ENCODE results near the gene MAP2K6. TPM values are rescaled to one million over a fixed set of nuclear protein-coding genes. Genes with fewer than 3 reads are reported as not detected.

The MAP2K6 gene
- total RNA-seq, 1 donor from 2014 or later = 1.4 TPM

DNA sequence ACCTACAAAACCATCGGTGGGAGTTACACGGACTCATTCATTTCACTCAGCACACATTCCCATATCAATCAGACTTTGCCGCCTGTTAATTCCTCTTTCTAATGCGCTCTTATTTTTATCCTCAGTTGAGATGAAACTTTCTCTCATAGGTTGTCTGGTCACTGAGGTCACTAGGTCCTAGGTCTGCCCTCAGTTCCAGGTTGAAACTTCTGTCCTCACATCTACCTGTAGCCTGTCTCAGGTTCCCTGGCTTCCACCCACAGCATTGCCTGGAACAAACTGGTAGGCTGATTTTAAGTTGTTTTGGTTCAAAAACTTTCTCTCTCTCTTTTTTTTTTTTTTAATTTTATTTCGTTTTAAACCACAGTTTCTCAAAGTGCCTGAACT lies 119.7 kb downstream of the MAP2K6 start:
- no peak overlapping the region for H3K4me3 Mint-ChIP-seq
- H3K27me3 Mint-ChIP-seq = no peaks in the 10 kb centered on the region
- intact Hi-C loops (cut with micrococcal nuclease) = no loop called here
- peaks cover 3% of the 10 kb centered on the region for H3K4me1 Mint-ChIP-seq
- H3K36me3 Mint-ChIP-seq (ENCODE audit: low read depth) = no peaks in the 10 kb centered on the region
- H3K9me3 Mint-ChIP-seq = peaks cover 4% of the 10 kb centered on the region
- no peak overlapping the region for H3K27ac Mint-ChIP-seq
- no peak for DNase-seq

DNA sequence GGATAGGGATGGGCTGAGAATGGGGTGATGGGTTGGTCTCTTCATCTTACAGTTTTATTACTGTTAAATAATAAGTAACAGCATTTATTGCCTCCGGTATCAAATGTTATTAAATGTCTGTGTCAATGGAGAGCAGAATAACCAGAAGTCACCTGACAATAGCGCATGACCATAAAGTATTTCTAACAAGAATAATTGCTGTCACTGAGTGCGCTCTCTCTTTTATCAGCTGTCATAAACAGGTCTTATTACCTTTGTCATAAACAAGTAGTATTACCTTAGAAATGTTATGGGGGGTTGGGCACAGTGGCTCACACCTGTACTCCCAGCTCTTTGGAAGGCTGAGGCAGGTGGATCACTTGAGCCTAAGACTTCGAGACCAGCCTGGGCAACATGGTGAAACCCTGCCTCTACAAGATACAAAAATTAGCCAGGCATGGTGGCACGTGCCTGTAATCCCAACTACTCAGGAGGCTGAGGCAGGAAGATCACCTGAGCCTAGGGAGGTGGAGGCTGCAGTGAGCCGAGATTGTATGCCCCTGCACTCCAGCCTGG lies 120.6 kb downstream of the MAP2K6 start:
- Mint-ChIP-seq H3K4me1 (peaks cover 6% of the 10 kb centered on the region), H3K9me3 (peaks cover 9% of the 10 kb centered on the region), H3K27ac (no peak overlapping the region), H3K4me3 (no peak overlapping the region), H3K27me3 (no peaks in the 10 kb centered on the region), H3K36me3 (ENCODE audit: low read depth) (no peaks in the 10 kb centered on the region)
- DNase-seq = no peak
- intact Hi-C loops (cut with micrococcal nuclease) = no loop called here

DNA sequence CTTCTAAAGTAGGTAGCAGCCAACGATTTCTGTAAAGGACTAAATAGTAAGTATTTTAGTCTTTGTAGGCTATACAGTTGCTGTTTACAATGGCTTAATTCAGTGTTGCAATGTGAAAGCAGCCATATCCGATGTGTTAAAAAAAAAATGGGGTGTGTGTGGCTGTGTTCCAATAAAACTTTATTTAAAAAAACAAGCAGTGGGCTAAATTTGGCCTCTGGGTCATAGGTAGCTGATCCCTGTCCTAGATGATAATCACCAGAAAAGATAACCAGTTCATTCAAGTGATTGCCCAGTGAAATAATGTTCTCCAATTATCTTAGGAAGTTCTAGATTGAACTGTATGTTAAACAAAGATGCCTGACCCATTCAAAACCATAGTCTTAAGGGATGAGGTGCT lies 124.3 kb downstream of the MAP2K6 start:
- Mint-ChIP-seq H3K9me3 (peaks cover 15% of the 10 kb centered on the region), H3K27ac (no peak overlapping the region), H3K27me3 (no peaks in the 10 kb centered on the region), H3K4me1 (peaks cover 6% of the 10 kb centered on the region), H3K36me3 (ENCODE audit: low read depth) (no peaks in the 10 kb centered on the region), H3K4me3 (no peak overlapping the region)
- intact Hi-C loops (cut with micrococcal nuclease) = no loop called here
- no peak for DNase-seq

DNA sequence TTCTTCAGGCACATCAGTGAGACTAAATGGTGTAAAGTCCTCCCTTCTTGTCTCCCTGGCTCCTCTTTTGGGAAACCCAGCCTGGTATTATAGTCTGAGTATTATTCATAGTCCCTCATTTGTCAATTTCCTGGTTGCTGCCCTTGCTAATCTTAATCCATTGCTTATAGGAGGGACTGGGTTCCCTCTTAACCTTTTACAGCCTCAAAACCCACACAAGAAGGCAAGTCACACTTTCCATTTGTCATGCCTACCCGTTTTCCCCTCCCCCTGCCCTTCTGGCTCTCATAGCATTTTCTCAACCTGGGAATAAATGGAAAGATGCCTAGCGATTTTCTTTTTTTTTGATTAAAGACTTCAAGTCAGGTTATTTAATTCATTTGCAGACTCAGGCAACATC lies 124.8 kb downstream of the MAP2K6 start:
- peaks cover 15% of the 10 kb centered on the region for H3K9me3 Mint-ChIP-seq
- H3K4me3 Mint-ChIP-seq = no peak overlapping the region
- intact Hi-C loops (cut with micrococcal nuclease) = no loop called here
- no peaks in the 10 kb centered on the region for H3K27me3 Mint-ChIP-seq
- DNase-seq = no peak
- peaks cover 6% of the 10 kb centered on the region for H3K4me1 Mint-ChIP-seq
- no peaks in the 10 kb centered on the region for H3K36me3 Mint-ChIP-seq (ENCODE audit: low read depth)
- no peak overlapping the region for H3K27ac Mint-ChIP-seq

DNA sequence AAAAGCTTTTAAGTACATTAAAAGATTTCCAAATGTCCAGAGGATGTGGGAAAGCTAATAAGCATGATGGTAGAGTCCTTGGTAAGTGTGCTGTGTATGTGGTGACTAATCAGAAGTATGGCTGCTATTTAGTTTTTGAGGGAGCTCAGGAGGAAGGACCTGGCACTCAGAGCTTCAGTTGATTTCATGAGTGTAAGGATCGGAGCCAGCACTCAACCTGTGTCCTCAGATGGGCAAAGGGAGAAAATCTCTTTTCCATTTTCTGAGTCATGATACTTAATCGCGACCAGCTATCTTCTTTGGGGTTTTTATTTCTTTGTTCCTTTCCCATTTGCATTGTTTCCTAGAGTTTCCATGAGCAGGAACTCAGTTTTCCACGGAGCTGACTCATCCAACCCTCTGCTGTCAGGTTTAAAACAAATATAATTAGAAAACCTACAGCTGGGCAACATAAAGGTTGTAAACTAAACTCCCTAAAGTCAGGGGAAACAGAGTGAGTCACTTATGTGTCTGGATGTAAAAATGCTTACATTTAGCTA lies 125.4 kb downstream of the MAP2K6 start:
- Mint-ChIP-seq H3K27ac (no peak overlapping the region), H3K27me3 (no peaks in the 10 kb centered on the region), H3K9me3 (peaks cover 15% of the 10 kb centered on the region), H3K36me3 (ENCODE audit: low read depth) (no peaks in the 10 kb centered on the region), H3K4me3 (no peak overlapping the region), H3K4me1 (peaks cover 6% of the 10 kb centered on the region)
- no peak for DNase-seq
- intact Hi-C loops (cut with micrococcal nuclease) = no loop called here

DNA sequence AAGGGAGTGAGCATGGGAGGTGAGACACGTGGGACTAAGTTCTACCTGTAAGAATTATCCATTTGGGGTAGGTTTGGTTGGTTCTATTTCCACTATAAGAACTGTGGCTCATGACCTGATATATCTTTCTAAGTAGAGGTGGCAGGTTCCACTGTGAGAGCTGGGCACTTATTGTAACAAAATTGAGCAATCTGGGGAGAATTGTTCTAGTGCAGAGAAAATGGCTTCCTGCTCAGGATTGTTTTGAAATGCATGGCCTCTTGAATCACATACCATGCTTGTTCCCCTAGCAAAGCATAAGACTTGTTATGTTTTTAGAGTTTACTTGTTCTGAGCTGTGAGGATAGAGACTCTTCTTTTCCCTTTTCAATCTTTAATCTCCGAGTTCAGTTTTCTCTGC lies 125.9 kb downstream of the MAP2K6 start:
- no peak overlapping the region for H3K27ac Mint-ChIP-seq
- no peak for DNase-seq
- no peak overlapping the region for H3K4me3 Mint-ChIP-seq
- H3K27me3 Mint-ChIP-seq = no peaks in the 10 kb centered on the region
- H3K9me3 Mint-ChIP-seq = peaks cover 15% of the 10 kb centered on the region
- intact Hi-C loops (cut with micrococcal nuclease) = no loop called here
- H3K36me3 Mint-ChIP-seq (ENCODE audit: low read depth) = no peaks in the 10 kb centered on the region
- H3K4me1 Mint-ChIP-seq = peaks cover 6% of the 10 kb centered on the region

DNA sequence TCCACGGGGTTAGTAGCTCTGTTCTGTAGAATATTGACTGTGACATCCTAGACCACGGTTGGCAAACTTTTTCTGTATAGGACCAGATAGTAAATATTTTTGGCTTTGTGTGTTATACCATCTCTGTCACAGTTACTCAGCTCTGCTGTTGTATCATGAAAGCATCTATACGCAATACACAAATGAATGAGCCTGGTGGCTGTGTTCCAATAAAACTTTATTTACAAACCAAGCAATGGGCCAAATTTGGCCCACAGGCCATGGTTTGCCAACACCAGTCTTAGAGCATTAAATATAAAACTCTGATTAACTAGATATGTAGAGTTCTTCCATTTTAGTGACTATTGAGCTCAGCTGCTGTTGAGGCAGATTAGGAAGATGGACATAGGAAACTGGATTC lies 132.7 kb downstream of the MAP2K6 start:
- Mint-ChIP-seq H3K27me3 (no peaks in the 10 kb centered on the region), H3K4me1 (no peaks in the 10 kb centered on the region), H3K4me3 (no peak overlapping the region), H3K36me3 (ENCODE audit: low read depth) (no peaks in the 10 kb centered on the region), H3K27ac (no peak overlapping the region), H3K9me3 (no peaks in the 10 kb centered on the region)
- no peak for DNase-seq
- intact Hi-C loops (cut with micrococcal nuclease) = no loop called here

DNA sequence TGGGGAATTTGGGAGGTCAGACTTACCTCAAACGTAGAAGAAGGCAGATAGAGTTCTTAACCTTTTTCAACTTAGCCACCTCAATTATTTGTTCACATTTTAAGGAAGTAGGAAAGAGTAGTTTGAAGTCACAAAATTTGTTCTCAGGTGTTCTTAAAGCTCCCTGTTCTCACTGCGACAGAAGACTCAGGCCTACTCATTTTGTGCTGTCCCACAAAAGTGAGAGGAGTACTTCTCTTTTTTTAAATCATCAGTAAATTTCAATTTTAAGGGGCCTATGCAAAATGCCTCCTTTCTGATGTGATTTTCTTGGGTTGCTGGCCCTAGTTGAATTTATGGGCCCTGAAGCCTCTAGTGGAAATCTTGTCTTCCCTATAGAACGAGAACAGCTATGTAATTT lies 133.4 kb downstream of the MAP2K6 start:
- no peaks in the 10 kb centered on the region for H3K9me3 Mint-ChIP-seq
- no peaks in the 10 kb centered on the region for H3K27me3 Mint-ChIP-seq
- no peak overlapping the region for H3K27ac Mint-ChIP-seq
- no peak overlapping the region for H3K4me3 Mint-ChIP-seq
- intact Hi-C loops (cut with micrococcal nuclease) = no loop called here
- no peaks in the 10 kb centered on the region for H3K36me3 Mint-ChIP-seq (ENCODE audit: low read depth)
- H3K4me1 Mint-ChIP-seq = no peaks in the 10 kb centered on the region
- no peak for DNase-seq

DNA sequence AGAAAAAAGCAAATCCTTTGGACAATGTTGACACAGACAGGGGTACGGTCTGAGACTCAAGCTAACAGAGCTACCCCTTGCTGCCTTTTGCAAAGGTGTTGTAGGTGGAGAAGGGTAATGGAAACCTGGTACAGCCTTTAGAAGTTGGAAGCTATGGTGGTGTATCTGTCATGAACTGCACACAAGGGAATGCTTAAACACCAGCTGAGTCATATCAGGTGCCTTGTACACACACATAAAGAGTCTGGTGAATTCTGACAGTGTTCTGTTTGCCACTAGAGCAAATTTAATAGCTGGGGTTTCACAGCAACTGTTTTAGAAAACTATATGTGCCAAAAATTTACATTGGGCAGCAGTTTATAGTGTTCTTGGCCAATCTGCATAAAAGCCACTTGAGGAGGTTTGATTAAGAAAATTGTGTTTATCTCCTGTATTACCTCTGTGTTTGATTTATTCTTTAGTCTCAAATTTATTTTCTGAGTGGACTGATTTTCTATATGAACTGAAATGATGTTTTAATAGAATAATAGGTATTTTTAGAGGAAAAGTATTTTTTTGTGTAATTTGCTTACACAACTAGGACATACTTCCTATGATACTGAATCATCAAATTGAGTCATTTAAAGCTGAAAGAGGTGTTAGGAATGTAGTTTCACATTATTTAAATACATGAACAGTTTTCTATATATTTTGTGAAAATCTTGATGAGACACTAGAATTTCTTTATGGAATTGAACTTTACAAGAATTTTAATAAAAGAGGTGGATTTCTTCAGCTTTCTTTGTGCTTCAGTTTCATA lies 136.9 kb downstream of the MAP2K6 start:
- Mint-ChIP-seq H3K27me3 (no peaks in the 10 kb centered on the region), H3K36me3 (ENCODE audit: low read depth) (no peaks in the 10 kb centered on the region), H3K9me3 (no peaks in the 10 kb centered on the region), H3K4me3 (no peak overlapping the region), H3K4me1 (no peaks in the 10 kb centered on the region), H3K27ac (no peak overlapping the region)
- no peak for DNase-seq
- intact Hi-C loops (cut with micrococcal nuclease) = no loop called here

DNA sequence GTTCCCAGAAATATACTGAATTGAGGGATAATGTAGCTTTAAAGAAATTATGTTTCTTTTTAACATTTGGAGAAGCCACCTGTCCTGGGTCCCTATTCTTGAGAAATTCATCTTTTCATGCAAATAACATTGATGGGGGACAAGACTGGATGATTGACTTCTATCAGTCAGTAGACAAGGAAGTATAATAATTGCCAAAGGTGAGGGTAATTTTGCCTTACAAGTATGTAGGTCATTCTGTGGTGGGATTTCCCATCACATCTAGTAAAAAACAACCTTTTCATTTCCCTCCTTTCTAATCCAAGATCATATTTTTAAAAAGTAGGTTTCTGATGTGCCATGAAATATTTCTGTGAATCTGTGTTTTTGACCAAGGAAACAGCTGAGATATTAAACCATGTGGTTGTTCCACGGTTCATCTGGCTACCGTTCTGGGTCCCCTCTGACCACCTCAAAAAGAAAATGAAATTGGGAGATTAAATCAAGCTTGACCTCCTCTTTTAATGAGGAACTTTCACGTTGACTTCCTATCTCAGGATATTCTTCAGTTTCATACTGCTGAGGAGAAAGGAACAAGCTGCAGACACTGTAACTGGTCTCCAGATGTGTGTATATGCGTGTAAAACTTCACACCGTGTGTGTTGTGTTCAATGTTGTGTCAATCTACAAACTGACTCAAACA lies 138.6 kb downstream of the MAP2K6 start:
- Mint-ChIP-seq H3K4me3 (no peak overlapping the region), H3K27me3 (no peaks in the 10 kb centered on the region), H3K36me3 (ENCODE audit: low read depth) (no peaks in the 10 kb centered on the region), H3K4me1 (no peaks in the 10 kb centered on the region), H3K9me3 (no peaks in the 10 kb centered on the region), H3K27ac (no peak overlapping the region)
- no peak for DNase-seq
- intact Hi-C loops (cut with micrococcal nuclease) = no loop called here

DNA sequence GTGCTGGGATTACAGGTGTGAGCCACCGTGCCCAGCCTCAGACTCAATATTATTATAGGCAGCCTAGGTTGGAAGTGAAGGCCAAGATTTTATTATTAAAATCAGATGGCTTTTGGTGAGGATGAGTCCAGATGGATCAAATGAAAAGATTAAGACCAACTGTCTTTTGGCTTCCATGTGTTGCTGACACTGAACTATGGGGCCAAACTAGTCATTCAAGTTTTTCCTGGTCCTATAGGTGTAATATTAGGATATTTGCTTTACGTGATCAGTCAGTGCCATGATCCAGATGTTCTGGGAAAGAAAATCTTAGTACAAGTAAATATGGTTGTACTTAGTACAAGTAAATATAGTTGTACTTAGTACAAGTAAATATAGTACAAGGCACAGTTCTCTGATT lies 140.6 kb downstream of the MAP2K6 start:
- Mint-ChIP-seq H3K4me1 (no peaks in the 10 kb centered on the region), H3K27ac (no peak overlapping the region), H3K27me3 (no peaks in the 10 kb centered on the region), H3K36me3 (ENCODE audit: low read depth) (no peaks in the 10 kb centered on the region), H3K9me3 (no peaks in the 10 kb centered on the region), H3K4me3 (no peak overlapping the region)
- no peak for DNase-seq
- intact Hi-C loops (cut with micrococcal nuclease) = no loop called here

DNA sequence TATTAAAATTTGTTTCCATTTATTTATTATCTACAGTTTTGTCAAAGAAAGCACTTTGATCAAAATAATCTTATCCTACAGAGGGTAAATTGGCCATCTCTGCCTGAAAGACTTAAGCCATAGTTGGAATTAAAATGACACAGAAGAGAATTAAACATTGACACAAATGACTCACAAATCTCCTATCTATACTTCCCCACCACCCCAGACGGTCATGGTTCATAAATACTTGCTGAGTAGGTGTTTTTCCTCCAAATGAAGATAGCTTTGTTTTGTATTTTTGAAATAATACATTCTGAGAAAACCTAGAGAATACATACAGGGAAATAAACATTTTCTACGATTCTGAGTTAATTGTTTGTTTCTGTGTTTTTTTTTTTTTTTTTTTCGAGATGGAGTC lies 142.8 kb downstream of the MAP2K6 start:
- intact Hi-C loops (cut with micrococcal nuclease) = no loop called here
- no peak overlapping the region for H3K4me3 Mint-ChIP-seq
- no peak for DNase-seq
- H3K4me1 Mint-ChIP-seq = no peaks in the 10 kb centered on the region
- H3K27ac Mint-ChIP-seq = no peak overlapping the region
- no peaks in the 10 kb centered on the region for H3K36me3 Mint-ChIP-seq (ENCODE audit: low read depth)
- no peaks in the 10 kb centered on the region for H3K9me3 Mint-ChIP-seq
- H3K27me3 Mint-ChIP-seq = no peaks in the 10 kb centered on the region

DNA sequence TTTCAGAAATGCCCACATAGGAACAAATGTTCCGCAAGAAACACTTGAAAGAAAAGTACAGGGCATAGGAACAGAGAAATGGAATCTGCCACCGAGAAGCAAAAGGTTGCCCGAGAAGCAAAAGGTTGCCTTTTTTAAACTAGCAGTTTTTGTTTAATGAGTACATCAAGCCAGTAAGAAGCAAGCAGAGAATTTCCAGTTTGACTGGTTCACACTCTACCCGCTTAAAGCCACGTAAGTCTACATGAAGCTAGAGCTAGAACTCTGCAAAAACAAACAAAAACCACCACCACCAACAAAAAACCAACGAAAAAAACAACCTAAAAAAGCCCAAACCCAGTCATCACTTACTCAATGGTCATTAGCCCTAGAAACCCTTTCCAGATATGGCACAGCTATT lies 144.3 kb downstream of the MAP2K6 start:
- H3K36me3 Mint-ChIP-seq (ENCODE audit: low read depth) = no peaks in the 10 kb centered on the region
- H3K4me1 Mint-ChIP-seq = no peaks in the 10 kb centered on the region
- no peaks in the 10 kb centered on the region for H3K27me3 Mint-ChIP-seq
- H3K27ac Mint-ChIP-seq = no peak overlapping the region
- DNase-seq = no peak
- no peak overlapping the region for H3K4me3 Mint-ChIP-seq
- intact Hi-C loops (cut with micrococcal nuclease) = no loop called here
- H3K9me3 Mint-ChIP-seq = no peaks in the 10 kb centered on the region

DNA sequence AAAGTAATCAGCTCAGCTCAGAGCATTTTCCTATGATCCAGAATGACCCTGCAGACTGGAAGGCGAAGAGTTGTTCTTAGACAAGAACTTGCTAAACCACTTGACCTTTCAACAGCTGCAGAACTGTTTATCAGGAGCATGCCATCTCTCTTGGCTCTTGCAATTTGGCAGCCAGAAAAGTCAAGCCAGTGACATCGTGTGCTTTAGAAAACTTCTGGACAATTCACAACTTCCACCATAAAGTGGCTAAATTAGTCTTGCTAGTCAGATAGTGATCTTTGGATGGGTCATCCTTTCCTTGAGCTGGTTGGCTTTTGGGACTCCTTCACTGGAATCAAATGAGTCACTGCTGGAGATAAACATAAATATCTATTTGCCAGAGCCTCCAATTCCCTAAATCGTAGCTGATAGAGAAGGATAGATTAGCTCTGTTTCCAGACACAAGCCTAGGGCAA lies 146.5 kb downstream of the MAP2K6 start:
- Mint-ChIP-seq H3K27me3 (no peaks in the 10 kb centered on the region), H3K27ac (no peak overlapping the region), H3K4me1 (no peaks in the 10 kb centered on the region), H3K4me3 (no peak overlapping the region), H3K9me3 (no peaks in the 10 kb centered on the region), H3K36me3 (ENCODE audit: low read depth) (no peaks in the 10 kb centered on the region)
- DNase-seq = no peak
- intact Hi-C loops (cut with micrococcal nuclease) = loop anchor here (10.0 kb wide), 1 partner anchor 994 kb away; no protein-coding TSS in a partner anchor
